NB4 (cell line): ENCODE data around the gene ZNF620.
"Not testable (repeated sequence)": the region's sequence is repeated elsewhere in the genome, so short reads cannot be mapped to it uniquely, and the experiment has no call there.

Experiments used
- CTCF ChIP-seq: IDR thresholded peaks from one replicate; pipeline ENCODE4 v1.5.1; 2012; ENCODE audit warnings: low read depth, low read length
- MYC ChIP-seq: IDR thresholded peaks from 2 replicates; pipeline ENCODE4 v1.6.1; 2011; ENCODE audit warnings: low read depth, low read length
- POLR2A ChIP-seq: IDR thresholded peaks from 2 replicates; pipeline ENCODE4 v1.6.1; 2011; ENCODE audit warnings: mild to moderate bottlenecking; ENCODE audit not compliant: insufficient read length; ENCODE audit errors: extremely low read depth

GRCh38 chr3:40460481-40460880, 45.4 kb upstream of the ZNF620 start:
- TF ChIP-seq CTCF, POLR2A, MYC: not testable (repeated sequence)
